Measurements from ENCODE around the gene MEX3C. TPM values are rescaled to one million over a fixed set of nuclear protein-coding genes. Genes with fewer than 3 reads are reported as not detected.
A peak's percentile ranks its signal among the peaks of the same experiment; 100 is the strongest.

Gene MEX3C
- total RNA-seq, 1 experiment from 2014 or later, result 45.6 TPM

GRCh38 chr18:51191128-51191717 lies 6.3 kb downstream of the MEX3C start:
- DNase-seq (ENCODE audit: low read depth), result no peak

GRCh38 chr18:51190000-51190399 lies 7.5 kb downstream of the MEX3C start:
- DNase-seq (ENCODE audit: low read depth), result no peak

- DNase-seq (ENCODE audit: low read depth), result no peak
Observed at GRCh38 chr18:51188024-51188701, 9.3 kb downstream of the MEX3C start.

GRCh38 chr18:51185075-51185474 lies 12.4 kb downstream of the MEX3C start:
- DNase-seq (ENCODE audit: low read depth), result peak; percentile 29

- no peak for DNase-seq (ENCODE audit: low read depth)
Observed at GRCh38 chr18:51184091-51184457, 13.4 kb downstream of the MEX3C start.

DNA sequence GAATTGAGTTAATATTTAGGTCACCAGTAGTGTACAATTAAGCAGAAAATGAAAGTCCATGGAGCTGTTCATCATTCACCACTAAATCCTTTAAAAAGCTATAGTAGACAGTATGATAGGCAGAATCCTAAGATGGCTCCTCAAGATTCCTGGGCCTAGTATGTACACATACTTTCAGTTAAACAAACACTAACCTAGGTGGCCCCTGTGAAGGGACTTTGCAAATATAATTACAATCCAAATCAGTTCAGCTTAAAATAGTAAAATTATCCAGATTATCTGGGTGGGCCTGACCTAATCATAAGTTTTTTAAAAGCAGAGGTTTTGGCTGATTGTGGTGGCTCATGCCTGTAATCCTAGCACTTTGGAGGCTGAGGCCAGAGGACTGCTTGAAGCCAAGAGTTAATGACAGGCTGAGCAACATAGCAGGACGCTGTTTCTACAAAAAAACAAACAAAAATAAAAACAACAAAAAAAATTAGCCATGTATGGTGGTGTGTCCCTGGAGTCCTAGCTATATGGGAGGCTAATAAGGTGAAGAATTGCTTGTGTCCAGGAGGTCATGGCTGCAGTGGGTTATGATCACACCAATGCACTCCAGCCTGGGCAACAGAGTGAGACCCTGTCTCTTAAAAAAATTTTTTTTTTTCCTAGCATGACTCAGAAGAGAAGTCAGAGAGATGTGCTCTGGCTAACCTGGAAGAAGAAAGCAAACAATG lies 13.9 kb downstream of the MEX3C start:
- no peak for DNase-seq (ENCODE audit: low read depth)

GRCh38 chr18:51182824-51183223 lies 14.7 kb downstream of the MEX3C start:
- DNase-seq (ENCODE audit: low read depth), result no peak

- DNase-seq (ENCODE audit: low read depth), result no peak
Observed at GRCh38 chr18:51171625-51172259, 25.7 kb downstream of the MEX3C start.

DNA sequence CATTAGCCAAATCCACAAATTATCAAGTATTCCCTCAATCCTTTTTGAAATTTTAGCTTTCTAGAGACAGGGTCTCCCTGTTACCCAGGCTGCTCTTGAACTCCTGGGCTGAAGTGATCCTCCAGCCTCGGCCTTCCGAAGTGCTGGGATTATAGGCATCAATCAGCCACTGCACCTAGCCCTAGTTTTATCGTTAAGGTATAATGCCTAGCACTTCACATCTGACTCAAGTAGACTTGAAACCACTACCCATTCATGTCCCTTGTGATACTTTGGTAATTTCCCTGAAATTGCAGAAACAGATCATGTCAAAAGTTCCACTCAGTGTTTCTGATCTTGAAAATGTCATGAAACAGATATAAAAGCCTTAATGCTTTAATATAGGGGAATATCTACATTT lies 26.3 kb downstream of the MEX3C start:
- DNase-seq (ENCODE audit: low read depth), result no peak

DNA sequence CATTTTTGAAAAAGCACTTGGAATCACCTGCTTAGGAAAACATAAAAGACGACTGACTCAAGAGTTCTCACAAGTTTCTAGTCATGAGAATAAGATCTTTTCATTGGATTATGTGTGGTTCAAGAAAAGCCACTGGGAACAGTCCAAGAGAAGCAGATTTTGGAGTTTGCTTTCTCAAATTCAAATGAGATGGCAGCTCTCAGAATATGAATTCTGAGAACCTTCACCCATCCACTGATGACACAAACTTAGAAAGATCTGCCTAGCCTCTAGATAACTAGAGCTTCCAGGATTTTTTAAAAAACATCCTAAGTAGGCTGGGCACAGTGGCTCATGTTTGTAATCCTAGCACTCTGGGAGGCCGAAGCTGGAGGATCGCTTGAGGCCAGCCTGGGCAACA lies 26.8 kb downstream of the MEX3C start:
- no peak for DNase-seq (ENCODE audit: low read depth)

DNA sequence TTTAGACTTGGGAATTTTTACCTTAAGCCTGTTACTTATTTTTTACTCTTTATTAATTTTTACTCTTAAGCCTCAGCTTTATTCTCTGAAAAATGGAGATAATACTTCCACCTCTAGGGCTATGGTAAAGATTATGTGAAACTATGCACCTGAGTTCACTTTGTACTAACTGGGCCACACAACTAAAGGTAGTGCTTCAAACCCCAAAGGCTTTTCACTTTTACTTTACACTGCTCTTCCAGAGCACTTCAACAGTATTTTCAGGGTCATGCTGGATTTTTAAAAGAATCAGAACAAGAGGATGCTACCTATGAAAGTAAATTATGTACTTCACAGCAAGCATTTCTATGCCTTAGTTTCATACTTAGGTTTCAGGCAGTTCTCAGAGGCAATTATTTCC lies 27.8 kb downstream of the MEX3C start:
- no peak for DNase-seq (ENCODE audit: low read depth)

GRCh38 chr18:51168960-51169662 lies 28.4 kb downstream of the MEX3C start:
- DNase-seq (ENCODE audit: low read depth), result no peak

- no peak for DNase-seq (ENCODE audit: low read depth)
Observed at GRCh38 chr18:51168026-51168742, 29.3 kb downstream of the MEX3C start.

DNA sequence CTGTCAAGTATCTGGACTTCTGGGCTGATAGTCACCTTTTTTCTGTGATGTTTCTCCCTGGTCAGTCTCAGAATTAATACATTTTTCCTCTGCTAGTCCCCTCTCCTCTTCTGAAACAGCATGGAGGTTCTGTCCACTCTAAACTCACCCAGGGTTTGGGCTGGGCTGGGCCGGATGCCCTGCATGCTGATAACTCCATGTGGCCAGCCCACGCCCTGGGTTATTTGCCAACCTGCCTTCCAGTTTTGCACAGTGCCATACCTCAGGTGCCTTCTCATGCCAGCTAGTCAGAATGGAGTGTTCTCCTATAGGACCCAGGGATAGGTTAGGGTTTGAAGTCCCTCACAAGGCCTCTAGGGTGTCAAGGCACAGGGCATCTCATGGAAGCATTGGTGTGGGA lies 32.2 kb downstream of the MEX3C start:
- DNase-seq (ENCODE audit: low read depth), result no peak

DNA sequence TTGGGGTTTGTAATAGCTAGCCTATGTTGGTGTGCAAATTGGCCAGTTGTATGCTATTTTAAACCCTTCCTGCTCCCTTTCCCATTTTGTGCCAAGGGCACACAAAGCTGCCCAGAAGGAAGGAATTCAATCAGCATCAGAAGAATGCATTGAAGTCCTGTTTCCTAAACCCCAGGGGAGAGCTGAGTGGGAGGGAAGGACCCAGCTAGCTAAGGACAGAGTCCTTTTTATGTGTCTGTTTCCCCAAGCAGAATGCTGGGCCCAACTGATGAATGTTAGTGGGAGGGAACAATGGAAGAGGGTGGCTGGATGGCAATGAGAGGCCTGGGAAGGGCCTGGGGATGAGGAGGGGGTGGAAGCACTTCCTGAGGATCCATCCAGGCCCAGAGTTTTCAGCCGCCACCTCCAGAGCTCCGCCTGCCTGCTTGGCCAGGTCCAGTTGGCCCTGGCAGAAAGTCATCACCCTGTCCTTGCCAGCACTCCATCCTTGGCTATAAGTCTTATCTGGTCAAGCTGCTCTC lies 32.7 kb downstream of the MEX3C start:
- DNase-seq (ENCODE audit: low read depth), result no peak

GRCh38 chr18:51164342-51164741 lies 33.1 kb downstream of the MEX3C start:
- no peak for DNase-seq (ENCODE audit: low read depth)

GRCh38 chr18:51163543-51163942 lies 33.9 kb downstream of the MEX3C start:
- DNase-seq (ENCODE audit: low read depth), result no peak

DNA sequence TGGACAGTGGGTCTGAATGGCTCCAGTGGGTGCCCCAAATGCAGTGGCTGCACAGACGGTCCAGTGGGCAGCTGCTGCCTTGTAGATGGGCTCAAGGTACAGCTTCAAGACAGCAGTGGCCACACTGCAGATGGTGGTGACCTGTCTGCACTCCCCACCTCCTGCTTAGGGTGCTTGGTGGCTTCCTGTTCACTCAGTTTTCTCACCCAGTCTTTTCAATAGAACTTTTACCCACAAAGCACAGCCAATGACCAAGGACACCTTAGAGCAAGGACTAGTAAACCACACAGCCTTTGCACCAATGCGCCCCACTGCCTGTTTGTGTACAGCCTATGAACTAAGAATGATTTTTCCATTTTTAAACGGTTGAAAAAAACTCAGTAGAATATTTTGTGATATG lies 34.9 kb downstream of the MEX3C start:
- DNase-seq (ENCODE audit: low read depth), result no peak

- DNase-seq (ENCODE audit: low read depth), result no peak
Observed at GRCh38 chr18:51160646-51161045, 36.8 kb downstream of the MEX3C start.

GRCh38 chr18:51157215-51157614 lies 40.3 kb downstream of the MEX3C start:
- DNase-seq (ENCODE audit: low read depth), result no peak

- DNase-seq (ENCODE audit: low read depth), result no peak
Observed at GRCh38 chr18:51154431-51155063, 42.9 kb downstream of the MEX3C start.
